SH-SY5Y (cell line): ENCODE results near the gene FAM20B.

Source experiments
- GATA2 ChIP-seq: IDR thresholded peaks from 2 replicates; pipeline ENCODE4 v1.6.1; 2011; ENCODE audit warnings: mild to moderate bottlenecking, low read depth, low read length
- GATA3 ChIP-seq: IDR thresholded peaks from 2 replicates; pipeline ENCODE4 v1.6.1; 2011; ENCODE audit warnings: low read depth, mild to moderate bottlenecking, low read length, moderate library complexity

- TF ChIP-seq GATA2 (no peak), GATA3 (no peak)
These were observed 56.1 kb downstream of the FAM20B start, which contains the start of gene TOR3A for GRCh38 chr1:179081687-179082332.
